DMS153 (cell line): ENCODE results near the gene WWOX.

Experiments
- DNase-seq: peaks from one replicate; lab custom pipeline; 2025; lab: John Stamatoyannopoulos, UW

Gene WWOX

DNA sequence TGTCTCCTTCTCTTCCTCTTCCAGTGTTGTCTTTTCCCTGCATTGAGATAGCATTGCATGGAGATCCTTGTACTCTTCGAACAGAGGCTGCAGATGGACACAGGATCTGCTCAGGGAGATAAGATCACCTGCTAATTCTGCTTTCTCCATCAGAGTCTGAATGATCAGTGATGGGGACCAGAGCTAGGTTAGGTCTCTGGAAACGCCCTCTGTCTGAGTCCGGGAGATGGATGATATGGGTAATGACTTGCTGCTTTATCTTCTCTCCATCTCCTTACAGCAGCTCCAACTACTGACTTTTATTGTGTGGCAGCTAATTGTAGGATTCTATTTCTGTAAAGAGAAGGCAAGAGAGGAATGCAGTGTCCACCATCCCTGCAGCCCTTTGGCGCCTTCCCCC lies 435.6 kb downstream of the WWOX start:
- no peak for DNase-seq

DNA sequence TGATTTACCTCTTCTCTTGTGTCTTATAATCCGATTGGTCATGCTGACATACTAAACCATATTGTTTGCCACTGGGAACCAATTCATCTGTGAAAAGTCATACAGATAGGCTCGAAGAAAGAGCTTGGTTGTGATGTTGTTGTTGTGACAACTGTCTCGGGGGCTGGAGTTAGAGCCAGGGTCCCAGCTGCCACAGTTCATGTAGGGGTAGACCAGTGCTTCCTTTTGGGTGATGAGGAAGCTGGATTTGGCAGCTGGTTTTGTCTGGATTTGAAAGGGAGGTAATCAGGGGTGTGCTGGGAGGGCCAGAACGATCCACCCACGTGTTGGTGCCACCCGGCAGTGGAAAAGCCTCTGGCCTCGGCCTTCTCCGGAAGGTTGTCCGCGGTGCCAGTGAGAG lies 438.1 kb downstream of the WWOX start:
- DNase-seq: no peak

DNA sequence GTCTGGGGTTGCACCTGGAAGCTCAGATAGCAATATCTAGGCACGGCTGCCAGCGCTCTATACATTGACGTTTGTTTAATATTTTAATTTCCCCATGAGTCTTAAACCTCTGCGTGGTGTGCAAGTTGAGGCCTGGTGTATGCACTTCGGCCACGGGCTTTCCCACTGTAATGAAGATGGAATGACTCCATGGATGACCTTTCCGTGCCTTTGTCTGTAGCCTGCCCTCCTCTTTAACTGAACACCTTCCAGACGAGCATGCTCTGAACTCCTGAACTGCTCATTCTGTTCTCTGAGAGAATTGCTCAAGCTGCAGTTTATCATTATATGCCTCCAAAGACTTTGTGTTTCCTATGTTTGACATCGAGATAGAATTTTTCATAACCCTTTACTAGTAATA lies 438.8 kb downstream of the WWOX start:
- DNase-seq: no peak

DNA sequence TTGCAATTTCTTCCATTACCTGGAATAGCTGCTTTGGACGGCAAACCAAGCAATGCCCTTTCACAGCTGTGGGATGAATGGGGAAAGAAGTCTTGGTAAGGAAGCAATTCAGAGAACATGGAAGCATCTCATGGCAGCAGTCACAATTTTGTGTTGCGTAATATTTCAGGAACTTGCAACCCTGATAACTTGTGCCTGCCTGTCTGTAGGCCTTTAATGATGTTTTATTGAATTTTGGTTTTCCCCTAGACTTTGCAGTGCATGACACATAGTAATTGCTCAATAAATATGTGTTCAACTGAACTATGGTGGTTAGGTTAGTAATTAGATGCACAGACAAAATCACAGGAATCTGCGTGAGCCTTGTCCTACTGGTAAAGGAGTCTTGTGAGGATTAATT lies 439.5 kb downstream of the WWOX start:
- DNase-seq: no peak

DNA sequence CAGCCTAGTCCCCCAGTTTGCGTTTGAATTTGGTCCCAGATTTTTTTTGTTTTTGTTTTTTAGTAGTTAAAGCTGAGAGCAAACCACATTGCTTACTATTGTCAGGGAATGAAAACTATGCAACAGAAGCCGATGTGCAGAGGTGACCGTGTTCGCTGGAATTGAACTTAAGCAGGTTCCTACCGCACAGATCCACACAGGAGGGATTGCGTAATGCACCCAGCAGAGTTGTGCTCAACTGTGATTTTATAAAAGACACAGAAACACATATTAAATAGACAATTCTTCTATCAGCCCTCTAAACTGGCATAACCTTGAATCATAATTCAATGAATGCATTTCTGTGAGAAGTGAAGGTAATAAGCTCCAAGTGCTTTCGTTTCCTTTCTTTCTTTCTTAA lies 443.0 kb downstream of the WWOX start:
- no peak for DNase-seq

DNA sequence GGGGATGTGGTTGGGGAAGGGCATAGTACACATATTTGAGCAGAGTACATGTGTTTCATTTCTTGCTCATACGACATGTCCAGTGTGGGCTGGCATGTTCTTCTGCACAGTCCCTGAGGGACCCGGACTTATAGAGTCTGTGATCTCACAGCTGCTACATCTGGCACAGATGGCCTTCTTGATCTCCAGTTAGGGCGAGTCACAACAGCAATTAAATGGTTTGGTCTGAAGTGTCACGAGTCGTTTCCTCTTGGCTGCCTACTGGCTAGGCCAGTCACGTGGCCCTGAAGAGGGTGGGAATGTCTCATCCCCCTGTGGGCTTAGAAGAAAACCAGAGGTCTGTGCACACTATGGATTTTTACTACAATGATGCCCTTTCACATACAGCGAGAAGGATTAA lies 443.6 kb downstream of the WWOX start:
- DNase-seq: no peak

DNA sequence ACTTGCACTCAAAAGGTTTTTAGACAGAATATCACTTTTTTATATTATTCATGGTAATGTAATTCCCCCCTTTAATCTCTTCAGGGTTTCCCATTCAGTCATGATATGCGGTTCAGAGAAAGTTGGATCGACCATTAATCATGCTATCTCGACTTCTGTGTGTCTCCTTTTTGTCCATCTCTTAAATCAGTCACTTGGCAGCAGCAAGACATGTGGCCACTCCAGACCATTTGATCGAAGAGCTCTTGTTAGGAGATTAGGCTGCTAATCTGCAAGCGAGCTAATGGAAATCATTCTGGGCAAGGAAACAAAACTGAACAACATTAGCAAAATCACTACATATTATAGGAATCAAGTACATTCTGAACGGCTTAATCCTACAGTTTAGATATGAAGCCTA lies 449.9 kb downstream of the WWOX start:
- no peak for DNase-seq

DNA sequence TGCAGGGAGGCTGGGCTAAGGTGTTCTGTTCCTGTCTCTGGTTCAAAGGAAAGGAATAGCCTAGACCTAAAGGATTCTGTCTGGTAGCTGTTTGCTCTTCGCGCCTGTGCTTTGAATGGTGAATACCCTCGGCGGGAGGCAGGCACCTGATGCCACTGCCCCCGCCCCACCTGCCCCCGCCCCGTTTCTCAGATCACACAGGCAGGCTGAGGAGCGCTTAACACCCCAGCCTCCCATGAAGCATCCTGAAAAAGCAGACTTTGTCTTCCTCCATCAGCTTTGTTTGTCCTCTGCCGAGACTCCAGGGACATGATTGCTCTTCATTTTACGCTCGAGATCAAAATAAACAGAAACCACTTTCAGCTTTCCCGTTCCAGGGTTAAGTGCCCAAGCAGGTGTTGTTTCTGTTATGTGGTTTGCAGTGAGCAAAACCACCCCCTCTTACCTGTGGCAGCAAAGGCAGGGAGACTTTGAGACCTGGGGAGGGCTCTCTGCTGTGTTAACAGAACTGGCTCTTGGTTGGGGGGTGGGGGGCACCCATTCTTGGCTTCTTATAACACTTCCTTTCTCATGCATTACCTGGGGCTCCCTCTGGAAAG lies 452.1 kb downstream of the WWOX start:
- DNase-seq: peak; percentile 99

DNA sequence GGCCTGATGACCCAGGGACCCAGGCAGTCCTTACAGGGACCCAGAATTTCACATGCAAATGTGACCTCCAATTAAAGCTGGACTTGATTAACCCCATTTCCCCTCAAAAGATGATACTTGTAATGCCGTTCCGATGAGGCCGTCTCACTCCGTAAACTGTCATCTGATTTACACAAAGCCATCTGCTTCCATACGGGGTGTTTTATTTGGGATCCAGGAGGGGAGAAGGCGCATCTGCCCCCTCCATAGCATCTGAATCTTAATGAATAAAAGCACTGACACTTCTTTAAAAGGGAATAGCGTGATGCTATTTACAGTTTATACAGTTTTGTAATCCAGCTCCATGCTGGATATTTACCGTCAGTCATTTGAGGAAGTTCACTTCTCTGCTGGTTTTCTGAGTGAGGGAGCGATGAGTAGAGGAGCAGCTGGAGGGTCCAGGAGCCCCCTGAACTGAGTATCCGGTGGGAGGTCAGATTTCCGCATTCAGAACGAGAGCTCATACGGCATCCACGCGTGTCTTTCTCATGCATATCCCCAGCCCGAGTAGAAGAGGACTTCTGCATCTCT lies 452.7 kb downstream of the WWOX start:
- DNase-seq: peak; percentile 63

DNA sequence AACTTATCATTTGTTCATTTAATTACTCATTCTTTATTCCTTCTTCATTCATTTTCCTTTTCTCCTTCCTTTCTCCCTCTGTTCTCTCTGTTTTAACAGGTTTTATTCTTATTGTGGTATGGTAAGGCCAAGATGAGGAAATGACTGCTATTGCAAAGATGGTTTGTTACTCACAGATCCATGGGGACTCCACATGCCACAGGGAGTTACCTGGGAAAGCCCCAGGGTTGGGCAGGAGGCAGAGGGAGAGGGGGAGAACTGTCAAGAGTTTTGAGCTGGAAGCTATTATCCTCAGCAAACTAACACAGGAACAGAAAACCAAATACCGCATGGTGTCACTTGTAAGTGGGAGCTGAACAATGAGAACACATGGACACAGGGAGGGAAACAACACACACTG lies 453.3 kb downstream of the WWOX start:
- DNase-seq: peak; percentile 69

DNA sequence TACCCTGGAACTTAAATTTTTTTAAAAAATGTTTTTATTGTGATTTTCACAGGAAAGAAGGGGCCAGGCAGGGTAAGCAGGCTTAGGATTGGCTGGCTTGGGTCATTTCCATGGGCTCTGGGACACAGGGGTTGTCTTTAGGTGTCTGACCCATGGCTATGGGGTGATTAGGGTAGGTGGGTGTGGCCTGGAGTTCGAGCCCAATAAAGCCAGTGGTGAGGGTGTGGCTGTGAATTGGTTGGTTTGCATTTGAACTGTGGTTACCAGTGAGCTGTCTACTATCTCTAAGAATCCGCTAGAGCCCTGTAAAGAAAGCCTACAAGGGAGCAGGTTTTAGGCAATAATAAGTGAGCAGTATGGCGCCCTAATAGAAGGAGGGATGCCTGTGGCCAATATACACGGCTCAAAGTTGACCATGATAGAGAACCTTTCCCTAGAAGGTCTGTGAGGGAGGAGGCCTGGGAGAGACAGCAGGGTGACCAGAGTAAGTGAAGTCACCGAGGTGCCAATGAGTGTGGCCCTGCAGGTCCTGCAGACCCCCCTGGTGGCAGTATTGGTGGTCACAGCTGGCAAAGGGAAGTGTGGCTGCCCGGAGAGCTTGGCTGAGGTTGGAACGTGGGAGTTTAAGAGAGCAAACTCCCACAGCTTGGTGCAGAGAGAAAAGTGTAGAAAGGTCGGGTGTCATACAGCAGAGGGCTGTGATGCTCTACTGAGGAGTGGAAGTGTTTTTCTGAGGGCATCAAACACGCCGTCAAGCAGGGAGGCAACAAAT lies 454.0 kb downstream of the WWOX start:
- no peak for DNase-seq

DNA sequence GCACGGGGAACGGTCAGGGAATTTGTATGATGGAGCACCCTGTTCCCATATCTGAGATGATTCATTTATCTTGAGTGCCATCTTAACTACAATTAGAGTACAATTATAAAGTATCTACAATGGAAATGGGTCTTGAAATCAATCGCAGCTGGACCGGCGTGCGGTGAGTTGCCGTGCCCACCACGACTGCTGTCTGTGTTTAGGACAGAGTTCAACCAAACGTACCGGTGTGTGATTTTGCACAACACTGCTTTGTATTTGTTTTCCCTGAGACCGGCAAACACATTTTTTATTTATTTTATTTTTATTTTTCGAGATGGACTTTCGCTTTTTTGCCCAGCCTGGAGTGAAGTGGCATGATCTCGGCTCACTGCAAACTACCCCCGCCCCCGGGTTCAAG lies 457.0 kb downstream of the WWOX start:
- no peak for DNase-seq

DNA sequence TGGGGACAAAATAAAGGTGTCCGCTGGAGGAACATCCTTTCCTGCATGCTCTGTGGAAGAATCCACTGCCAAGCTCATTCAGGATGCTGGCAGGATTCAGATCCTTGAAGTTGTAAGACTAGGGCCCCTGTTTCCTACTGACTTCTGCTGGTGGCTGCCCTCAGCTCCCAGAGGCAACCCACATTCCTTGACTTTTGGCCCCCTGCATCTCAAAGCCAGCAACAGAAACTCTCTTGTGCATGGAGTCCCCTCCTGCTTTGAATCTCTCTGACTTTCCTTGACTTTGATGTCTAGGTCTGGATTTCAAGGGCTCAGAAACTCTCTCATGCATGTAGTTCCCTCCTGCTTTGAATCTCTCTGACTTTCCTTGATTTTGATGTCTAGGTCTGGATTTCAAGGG lies 461.5 kb downstream of the WWOX start:
- no peak for DNase-seq

DNA sequence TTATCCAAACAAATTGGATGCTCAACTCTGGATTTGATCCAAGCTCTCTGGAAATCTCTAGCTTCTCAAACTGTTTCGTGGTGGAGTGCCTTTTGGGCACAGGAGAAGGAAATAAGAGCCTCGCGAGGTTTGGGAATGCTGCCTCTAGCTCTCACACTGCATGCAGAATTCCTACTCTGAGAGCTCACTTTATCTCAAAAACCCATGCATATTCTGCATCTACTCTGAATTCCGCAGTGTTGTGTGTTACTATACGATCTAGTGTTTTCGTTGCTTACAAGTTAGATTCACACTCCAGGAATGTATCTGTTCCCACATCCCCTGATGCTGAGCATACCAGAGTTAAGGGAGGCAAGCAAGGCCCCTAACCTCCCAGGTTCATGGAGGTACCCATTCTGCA lies 462.7 kb downstream of the WWOX start:
- DNase-seq: no peak

DNA sequence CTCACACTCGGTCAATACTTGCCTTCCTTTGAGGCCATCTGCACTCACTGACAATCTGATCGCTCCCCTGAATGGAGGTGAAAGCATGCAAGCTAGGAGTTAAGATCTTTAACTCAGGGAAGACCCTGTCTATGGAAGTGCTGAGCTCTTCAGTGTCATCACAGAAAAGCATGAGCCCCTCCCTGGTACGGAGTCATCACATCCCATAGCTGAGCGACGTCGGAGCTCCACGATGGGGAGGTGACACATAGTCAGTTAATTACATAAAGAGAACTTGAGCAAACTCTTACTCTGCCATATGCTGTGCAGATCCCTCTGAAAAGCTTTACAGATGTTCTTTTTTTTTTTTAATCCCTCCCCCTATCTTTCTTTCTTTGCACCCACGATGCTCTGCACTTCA lies 463.2 kb downstream of the WWOX start:
- DNase-seq: no peak

DNA sequence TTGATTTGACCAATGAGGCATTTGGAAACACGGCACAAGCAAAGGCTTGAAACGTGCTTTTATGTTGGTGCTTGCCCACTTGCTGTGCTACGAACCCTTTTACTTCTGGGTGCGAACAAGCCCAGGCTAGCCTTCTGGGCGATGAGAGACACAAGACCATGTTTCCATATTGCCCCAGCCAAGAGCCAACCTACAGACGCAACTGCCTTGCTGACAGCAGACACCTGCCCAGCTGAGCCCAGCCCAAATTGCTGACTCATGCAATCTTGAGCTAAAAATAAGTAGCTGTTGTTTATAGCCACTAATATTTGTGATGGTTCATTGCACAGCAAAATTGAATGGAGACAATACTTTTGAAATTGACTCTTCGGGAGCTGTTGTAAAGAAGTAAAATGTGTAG lies 464.5 kb downstream of the WWOX start:
- DNase-seq: peak; percentile 94

DNA sequence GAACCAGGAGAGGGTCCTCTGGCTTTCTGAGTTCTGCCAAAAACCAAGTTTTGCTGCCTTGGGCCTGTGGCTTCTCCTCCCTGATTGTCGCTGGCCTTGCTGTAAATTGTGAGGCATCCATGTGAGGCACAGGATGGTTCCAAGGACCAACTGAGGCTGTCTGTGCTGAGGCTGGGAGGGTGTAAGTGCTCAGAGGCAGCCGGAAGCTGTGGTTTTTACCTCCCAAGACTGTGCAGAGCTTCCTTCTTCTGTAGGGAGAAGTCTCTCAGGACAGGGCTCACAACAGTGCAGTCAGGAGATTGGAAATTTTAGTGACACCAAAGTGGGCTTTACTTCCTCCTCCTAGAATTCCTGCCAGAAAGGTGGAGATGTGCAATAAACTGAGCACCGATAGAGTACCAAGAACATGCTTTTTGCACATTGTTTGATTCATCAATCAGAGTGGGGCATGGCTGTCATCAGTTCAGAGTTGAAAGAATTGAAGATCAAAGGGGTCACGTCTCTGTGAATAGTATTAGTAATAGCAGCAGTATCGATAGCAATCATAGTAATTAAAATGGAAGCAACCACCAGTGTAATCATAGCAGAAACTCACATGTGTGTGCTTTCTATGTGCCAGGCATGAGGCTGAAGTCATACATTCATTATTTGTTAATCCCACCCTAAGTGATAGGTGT lies 467.1 kb downstream of the WWOX start:
- no peak for DNase-seq

DNA sequence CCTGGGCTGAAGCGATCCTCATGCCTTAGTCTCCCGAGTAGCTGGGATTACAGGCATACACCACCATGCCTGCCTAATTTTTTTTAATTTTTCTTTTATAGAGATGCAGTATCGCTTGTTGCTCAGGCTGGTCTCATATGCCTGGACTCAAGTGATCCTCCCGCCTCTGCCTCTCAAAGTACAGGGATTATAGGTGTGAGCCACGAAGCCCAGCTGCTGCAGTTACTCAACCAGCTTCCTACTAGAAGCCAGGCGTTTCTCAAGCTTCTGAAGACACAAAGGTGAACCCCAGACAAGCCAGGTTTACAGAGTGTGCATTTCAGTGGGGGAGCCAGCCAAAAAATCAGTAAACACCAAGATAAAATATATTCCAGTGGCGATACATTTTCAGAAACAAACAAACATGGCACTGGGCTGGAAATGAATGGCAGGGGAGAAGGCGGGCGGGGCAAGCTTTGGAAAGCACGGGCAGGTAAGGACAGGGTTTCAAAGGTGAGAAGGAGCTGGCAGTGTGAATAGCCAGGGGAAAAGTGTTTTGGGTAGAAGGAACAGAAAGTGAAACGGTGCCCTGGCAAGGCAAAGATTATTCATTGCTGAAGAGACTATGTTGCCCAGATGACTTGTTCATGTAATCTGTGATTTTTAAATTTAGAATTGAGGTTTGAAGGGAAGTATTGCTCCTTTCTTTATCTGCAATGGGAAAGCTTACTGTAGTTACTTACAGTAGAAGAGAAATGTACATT lies 471.1 kb downstream of the WWOX start:
- no peak for DNase-seq

DNA sequence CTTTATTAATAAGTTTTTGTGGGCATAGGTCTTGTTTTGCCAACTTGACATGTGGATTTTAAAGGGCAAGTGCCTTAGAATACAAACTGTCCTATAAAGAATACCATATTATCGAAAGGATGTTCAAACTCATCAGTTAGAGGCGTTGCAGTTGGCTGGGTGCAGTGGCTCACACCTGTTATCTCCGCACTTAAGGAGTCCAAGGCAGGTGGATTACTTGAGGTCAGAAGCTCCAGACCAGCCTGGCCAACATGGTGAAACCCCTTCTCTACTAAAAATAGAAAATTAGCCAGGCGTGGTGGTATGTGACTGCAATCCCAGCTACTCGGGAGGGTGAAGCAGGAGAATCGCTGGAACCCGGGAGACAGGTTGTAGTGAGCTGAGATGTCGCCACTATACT lies 472.0 kb downstream of the WWOX start:
- DNase-seq: no peak

DNA sequence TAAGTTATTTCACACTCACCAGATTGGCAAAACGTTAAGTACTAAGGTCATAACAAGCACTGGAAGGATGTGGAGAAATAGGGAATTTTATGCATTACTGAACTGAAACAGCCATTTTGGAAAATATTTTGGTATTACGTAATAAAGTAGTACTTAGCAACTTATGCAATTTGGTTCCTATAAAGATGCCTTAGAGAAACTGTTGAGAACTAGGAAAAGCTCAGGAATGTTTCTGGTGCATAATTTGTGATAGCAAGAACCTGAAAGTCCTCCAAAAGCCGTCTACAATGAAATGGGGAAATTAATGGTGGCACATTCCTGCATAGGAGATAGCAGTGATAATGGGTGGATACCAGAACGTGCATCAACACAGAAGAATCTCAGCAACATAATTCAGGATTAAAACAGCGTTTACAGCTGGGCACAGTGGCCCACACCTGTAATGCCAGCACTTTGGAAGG lies 472.5 kb downstream of the WWOX start:
- no peak for DNase-seq

DNA sequence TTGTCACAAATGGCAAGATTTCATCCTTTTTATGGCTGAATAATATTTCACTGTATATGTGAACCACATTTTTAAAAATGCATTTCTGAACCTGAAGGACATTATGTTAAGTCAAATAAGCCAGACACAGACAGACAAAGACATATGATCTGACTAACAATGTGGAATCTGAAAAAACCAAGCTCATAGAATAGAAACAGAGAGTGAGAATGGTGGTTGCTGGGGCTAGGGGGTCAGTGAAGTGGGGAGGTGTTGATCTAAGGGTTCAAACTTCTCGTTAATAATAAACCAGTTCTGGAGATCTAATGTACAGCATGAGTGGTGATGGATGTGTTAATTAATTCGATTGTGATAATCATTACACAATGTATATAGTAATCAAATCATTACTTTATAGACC lies 475.1 kb downstream of the WWOX start:
- no peak for DNase-seq

DNA sequence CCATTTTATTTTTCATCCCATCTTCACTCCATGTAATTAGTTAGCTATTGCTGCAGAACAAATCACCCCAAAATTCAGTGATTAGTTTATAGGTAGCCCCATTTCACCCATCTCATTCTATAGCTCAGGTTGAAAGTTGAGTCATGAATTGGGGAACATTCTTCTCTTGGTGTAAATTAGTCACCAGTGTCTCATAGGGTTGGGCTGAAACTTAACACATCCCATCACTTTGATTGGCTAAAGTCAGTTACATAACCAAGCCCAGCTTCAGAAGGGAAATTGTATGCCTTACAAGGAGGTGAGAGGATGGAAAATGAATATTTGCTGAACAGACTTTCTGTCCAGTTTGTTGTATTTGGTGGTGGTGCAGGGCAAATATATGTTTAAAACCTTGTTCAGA lies 477.5 kb downstream of the WWOX start:
- no peak for DNase-seq
